ENCODE results near the gene TNS3.
"Not testable (repeated sequence)": the region's sequence is repeated elsewhere in the genome, so short reads cannot be mapped to it uniquely, and the experiment has no call there.

TNS3 gene

DNA sequence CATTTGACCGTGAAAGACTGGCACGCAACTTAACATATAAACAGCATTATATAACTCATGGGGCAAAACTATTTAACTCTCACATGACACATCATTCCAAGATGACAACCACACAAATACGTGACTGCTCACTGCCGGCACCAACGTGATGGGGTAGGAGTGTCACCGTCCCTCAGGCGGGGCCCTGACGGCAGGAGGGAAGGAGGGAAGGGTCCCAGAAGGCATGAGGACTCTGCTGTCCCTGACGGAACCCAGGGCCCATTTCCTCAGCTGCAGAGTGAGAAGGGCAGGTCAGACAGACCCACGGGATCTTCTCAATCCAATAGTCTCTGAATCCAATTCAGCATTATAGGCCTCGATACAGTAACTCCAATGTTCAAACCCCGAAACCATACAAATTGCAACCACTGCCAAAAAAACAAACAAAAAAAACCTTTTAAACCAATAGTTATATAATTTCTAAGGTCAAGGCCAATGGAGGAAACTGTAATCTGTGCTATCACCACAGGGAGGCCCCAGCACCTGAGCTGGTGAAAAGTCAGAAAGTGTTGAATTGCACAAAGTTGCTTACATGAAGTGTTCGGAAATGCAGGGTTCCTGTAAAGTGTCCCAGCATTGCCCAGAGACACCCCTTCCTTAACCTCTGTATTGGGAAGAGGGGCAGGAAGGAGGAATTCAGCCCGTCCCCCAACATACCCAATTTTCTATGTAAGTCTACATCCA is 137.4 kb downstream of the TNS3 start:
- no peak for DNase-seq

DNA sequence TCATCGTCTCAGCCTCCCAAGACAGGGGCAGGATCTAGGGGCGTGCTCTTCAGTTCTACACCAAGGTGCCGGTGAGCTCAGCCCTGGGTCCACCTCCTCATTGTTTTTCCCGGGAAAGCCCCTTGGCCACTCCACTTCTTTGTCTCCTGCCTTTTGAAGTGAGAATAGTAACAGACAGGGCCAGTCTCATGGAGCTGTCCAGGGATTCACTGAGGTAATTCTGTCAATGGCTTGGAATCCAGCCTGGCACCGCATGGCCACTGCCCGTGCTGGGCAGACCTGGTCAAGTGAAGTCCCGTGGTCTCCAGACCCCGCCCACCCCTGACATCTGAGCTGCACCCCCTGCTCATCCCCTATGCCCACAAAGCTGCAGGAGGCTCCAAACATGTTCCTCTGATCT is 138.9 kb downstream of the TNS3 start:
- no peak for DNase-seq

DNA sequence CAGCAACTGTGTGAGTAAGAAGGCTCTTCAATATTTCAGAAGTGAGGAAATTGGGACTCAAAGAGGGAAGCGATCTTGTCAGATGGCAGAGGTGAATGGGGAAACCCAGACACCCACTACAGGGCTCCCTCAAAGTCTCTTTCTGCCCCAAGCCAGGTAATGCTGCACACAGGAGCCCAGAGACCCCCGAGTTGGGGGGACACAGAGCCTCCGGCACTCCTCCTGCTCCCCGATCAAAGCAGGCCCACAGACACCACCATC is 139.4 kb downstream of the TNS3 start:
- no peak for DNase-seq

DNA sequence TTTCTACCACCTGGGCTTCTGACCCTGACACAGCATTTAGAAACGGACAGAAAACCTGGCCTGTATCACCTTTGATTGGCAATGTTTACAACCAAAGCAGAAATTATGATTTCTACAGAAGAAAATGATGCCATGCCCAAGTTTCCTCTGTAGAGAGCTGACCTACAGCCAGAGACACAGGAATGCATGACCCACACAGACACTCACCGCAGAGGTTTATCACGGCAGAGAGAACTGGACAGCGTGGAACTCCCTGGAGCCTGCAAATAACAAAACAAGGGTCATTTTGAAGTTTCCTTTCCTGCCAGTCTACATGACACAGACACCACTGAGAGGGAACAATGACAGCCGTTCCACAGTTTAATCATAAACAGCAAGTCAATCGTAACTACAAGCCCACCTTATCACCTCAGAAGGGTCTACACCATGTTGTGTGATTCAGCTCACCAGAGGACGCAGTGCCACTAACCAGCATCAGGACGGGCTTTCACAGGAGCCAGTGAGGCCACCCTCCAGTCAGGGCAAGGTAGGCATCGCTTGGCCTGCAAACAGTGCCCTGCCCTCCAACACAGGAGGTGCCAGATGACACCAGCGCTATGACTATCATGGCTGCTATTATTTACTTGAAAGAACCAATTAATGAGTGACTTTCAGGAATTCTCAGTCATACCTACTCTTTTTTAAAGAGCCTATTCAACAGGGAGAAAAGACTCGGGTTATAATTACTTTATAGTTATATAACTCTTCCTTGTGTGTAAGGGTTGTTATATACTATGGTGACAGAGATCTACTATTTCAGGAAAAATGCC is 139.9 kb downstream of the TNS3 start:
- DNase-seq, result no peak

DNA sequence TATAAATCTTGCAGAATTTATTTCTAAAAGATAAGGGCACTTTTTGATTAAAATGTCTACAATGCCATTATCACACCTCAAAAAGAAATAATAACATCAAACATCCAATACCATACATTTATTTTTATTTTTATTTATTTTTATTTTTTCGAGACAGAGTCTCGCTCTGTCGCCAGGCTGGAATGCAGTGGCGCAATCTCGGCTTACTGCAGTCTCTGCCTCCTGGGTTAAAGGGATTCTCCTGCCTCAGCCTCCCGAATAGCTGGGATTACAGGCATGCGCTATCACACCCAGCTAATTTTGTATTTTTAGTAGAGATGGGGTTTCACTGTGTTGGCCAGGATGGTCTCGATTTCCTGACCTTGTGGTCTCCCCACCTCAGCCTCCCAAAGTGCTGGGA is 140.9 kb downstream of the TNS3 start:
- not testable (repeated sequence) for DNase-seq

DNA sequence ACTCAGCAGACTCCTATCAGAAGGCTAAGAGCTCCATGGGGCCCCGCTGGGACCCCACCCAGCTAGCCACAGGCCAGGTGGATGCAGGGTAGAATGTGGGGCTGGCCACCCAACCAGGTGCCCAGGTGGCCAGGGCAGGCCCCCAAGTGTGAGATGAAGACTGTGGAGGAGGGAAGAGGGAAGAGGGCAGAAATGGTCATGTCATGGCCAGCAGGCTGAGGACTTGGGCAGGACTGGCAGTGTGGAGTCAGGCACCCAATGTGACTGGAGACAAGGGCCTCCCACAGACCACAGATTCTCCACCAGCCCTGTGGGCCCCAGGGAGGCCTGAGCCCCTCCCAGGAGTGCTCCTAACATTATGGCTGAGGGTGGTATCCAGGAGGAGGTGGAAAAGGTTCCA is 141.6 kb downstream of the TNS3 start:
- no peak for DNase-seq

DNA sequence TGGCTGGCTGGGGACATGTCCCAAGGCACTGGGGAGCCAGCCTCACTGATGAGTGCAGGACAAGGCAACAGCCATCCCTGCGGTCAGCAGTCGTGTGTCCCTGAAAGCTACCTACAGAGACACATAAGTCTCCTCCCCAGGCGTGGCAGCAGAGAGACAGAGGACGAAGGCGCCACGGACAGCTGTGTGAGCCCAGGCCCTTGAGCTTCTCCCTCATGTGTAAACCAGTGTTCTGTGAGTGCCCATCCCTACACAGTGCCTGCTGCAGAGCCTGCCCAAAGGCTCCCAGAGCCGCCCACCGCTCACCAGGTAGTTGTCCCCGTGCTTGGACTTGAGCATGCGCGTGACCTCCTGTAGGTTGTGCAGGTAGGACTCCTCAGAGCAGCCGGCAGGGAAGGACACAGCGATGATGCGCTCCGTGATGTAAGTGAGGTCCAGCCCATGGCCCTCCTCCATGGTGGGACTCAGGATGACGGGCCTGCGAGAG is 142.7 kb downstream of the TNS3 start:
- DNase-seq, result no peak

DNA sequence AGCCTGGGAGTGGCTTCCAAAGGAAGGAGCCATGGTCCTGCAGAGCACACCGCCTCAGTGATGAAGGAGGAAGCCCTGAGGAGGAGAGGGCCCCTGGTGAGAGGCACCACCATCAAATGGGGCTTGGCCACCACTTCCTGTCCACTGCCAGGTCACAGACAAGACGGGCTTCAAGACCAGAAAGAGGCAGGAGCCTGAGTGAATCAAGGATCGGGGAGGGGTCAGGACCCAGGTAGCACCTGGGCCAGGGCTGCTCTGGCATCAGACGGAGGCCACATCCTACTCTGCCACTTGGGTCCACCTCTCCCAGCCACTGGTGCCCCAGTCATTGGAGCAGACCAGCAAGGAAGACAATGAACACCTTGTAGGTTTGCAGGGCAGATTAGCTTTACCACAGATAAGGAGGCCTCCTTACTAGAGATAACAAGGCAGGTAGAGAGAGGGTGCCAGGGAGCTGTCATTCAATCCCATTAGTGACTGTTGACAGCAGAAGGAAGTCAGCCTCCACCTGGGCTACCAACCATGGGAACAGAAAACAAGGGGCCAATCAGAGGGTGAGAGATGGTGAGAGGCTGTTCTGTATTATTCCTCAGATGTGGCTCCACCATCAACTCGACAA is 143.4 kb downstream of the TNS3 start:
- DNase-seq, result no peak

DNA sequence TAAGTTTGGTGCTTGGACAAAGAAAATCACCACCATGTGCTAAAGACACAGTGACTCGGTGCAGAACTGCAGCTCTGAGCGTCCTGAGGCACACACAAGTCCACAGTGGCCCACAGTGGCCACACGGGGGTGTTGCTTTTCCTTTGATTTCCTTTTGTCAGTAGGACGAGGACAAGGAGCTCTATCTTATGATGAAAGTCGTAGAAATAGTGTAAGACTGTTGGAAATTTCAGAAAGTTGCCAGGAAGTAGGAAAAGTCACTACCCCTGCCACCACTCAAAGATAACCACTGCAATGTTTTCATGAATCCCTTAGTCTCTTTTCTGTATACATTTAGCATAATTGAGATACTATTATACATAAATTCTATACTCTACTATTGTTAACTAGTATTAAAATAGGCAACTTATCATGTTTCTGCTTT is 146.0 kb downstream of the TNS3 start:
- DNase-seq, result no peak

DNA sequence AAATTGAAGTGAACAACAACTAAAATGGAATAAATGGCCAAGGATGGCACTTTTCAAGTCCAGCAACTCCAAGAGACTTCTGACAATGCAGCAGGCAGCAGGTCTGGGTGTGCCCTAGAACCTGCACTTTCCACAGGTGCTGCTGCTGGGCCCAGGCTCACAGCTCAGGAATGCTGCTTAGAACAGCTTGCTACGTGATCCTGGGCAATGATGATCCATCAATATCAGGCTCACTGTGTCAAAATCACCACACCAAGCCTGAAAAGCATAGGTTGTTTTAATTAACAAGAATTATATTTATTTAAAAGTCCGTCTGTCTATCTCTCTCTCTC is 148.4 kb downstream of the TNS3 start:
- no peak for DNase-seq

DNA sequence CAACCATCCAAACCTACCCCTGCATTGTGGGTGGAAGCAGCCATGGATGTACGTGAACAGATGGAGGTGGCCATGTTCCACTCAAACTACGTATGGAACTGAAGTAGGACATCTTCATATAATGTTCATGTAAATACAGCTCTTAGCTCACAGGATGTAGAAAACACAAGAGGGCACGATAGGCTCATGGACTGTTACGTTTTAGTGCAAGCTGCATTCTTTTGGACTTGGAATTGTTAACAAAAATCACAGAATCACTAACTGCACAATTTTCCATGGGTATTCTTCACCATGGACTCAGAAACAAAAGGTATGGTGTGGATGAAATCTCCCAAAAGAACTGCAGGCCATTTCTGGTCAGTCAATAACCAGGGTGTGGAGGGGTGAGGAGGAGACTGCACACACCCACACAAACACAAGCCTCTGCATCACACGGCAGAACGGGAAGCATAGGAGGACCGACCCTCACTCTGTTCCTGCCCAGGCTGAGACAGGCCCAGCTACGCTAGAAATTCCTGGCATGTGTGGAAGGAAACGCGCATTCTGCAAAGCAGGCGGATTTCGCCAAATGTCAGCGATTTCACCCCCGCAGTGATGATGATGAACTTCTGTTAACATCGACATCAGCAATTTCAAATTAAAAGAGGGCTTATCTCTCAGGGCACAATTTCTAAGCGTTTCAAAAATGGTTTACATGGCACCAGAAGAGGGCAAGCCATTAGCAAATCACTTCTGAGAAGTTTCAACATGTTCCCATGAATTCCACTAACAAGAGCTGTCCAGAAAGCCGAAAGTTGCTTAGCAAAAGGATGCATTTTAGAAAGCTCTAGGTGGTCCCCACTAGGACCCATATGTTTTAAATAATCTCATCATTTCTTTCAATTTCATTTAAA is 149.0 kb downstream of the TNS3 start:
- no peak for DNase-seq

DNA sequence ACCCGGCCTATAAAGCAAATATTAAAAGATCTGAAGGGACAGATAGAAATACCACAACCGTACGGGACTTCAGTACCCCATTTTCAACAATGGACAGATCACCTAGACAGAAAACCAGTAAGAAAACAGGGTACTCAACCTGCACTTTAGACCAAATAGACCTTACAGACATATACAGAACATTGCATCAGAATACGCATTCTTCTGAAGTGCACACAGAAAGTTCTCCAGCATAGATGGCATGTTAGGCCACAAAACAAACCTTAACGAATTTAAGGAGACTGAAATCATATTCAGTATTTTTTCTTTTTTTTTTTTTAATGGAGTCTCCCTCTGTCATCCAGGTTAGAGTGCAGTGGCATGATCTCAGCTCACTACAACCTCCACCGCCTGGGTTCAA is 151.5 kb downstream of the TNS3 start:
- no peak for DNase-seq

DNA sequence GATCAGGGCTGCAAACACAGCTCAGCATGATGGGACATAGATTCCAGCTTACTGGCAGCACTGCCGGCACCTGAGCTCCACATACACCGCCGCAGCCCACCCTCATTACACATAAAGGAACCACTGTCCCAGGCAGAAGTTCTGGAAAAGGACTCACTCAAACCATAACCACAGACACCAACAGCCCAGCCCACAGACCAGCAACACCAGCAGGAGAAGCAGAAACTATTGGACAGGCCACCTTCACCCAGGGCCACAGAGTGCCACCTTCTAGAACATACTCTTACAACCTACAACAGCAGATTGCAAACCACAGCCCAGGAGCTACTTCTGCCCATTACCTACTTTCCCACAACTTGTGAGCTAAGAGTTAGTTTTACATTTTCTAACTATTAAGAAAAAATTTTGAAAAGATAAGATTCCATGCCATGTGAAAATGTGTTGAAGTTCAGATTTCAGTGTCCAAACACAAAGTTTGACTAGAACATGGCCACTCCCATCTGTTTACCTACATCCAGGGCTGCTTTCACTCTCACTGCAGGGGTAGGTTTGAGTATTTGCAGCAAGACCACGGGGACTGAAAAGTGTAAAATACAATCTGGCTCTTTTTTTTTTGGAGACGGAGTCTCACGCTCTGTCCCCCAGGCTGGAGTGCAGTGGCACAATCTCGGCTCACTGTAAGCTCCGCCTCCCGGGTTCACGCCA is 153.0 kb downstream of the TNS3 start:
- DNase-seq, result no peak

DNA sequence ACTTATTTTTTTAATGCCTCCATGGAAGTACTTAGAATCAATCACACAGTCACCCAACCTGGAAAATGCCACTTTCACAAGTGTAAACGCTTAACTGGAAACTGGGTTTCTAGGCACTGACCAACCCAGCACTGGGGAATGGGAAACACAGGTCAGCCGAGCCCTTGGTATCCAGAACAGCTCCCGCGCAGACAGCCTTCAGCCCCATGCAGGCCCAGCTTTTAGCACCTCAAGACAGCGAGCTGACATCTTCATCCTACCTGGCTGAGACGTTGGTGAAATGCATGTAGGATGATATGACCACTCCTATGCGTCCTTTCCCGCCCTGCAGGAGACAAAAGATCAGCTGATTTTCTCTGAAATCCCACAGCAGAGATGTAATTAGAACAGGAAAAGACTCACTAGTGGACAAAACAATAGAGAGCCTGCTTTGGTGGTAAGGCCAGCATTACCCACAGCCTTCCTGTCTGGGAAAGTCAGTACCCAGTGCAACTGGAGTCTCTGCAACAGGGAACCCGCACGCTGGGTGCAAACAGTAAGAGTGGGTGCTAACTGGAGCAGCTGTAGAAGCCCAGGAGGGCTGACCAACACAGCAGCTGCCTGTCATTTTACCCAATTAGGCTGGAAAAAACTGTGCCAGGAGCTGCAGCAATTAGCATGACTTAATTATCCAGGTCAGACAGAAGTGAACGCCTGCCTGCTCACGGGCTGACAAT is 153.7 kb downstream of the TNS3 start:
- DNase-seq, result no peak

DNA sequence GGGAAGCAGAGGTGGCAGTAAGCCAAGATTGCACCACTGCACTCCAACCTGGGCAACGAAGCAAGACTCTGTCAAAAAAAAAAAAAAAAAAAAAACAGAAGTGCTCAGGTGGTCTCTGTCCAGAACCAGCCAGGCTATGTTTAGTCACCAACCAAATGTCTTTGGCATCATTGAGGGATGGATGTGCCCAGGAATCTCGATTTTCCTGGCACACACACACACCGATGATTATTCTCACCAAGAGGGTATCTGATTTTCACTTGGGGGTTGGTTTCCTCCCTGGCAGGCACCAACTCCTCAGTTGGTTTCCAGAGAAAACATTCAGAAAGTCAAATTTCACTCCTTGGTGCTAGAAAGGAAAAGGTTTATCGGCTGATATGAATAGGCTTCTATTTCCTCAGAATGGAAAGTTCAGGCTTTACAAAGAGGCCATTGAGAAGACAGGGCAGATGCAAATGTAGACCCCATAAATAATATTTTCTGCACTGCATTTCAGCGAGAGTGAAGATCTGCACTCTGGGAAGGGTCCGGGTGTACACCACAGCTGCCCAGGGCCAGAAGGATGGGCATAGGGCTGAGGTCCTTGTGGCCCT is 154.8 kb downstream of the TNS3 start:
- no peak for DNase-seq

DNA sequence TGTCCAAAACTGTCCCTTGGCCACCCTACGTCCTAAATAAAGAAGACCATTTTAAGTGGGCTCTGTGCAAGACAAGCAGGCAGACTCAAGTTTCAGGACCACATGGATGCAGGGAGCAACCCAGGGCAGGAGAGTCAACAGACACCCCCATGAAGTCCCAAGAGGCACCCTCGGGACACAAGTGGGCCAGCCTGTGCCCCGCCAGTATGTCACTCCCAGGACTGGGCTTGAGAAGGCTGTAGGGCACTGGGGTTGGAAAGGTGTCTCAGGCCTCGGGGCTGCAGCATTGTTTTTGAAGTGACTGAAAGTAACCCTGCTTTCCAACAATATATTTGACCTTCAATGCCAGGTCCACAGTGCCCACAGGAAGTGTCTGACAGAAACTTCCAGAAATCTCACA is 157.4 kb downstream of the TNS3 start:
- DNase-seq, result no peak

DNA sequence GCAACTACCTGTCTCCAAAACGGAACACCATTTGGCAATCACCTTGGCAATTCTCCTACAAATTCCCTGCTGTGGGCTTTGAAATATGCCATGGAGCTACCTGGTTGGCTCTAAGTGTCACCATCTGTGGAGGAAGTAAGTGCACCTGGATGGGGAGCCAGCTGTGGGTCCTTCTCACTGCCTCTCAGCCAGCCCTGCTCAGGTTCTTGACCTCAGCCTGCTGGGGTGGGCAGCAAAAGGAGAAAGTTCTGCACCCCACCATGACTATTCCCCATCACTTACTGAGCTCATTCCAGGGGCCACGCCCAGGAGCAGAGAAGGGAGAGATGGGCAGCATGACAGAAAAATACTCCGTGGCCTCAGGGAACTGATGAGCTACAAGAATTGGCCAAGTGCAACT is 158.7 kb downstream of the TNS3 start:
- no peak for DNase-seq

DNA sequence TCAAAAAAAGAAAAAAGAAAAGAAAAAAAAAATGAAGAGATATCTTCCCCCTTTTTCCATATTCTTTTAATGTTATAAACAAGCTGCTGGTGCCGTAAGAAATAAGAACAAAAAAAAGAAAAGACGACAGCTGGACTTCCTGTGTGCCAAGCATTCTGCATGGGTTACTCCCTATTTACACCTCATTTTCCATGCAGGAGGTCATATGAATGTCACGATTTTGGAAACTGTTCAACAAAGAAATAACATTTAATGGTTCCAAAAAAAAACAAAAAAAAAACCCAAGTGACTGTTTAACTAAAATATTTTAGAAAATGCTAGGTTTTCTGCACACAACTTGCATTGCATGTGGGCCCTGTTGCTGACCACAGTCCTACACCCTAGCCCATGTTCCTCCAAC is 159.3 kb downstream of the TNS3 start:
- DNase-seq, result no peak

DNA sequence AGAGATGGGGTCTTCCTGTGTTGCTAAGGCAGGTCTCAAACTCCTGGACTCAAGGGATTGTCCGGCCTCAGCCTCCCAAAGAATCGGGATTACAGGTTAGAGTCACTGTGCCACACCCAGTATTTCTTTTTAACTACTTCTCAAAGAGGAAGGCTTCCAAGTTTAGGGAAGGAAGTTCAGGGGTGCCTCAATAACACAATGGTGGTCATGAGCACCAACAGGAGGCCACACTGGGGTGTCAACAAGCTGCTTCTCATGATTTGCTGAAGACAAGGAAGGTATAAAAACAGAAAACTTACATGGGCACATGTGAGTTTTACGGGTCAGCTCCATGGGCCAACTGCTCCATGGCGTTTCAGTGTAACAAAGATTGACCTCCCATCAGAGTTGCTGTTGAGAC is 160.5 kb downstream of the TNS3 start:
- no peak for DNase-seq

DNA sequence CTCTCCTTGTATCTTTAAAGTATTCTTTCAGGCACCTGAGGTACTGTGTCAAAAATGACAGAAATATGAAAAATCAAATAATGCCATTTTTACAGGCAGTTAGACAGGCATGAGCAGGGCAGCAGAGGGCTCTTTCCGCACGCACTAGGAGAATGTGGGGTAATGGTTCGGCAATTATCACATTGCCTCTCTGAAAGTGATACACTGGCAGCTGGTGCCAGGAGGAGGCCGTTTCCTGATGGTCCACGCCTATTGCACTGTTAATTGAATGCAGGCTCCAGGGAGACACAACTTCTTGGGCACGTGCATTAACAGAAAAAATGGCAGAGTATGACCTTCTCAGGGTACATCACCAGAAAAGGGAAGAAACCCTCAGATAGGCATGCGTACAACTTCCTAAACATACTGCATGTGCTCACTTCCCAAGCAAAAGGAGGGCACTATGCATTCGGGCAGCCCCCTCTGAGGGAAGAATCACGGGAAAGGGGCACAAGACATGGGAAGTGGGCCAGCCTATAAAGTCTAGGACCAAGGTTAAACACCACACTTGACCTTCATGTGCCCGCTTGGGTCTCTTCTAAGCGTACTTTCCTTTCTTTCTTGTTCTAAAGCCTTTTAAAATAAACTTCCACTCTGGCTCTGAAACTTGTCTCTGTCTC is 161.7 kb downstream of the TNS3 start:
- no peak for DNase-seq

DNA sequence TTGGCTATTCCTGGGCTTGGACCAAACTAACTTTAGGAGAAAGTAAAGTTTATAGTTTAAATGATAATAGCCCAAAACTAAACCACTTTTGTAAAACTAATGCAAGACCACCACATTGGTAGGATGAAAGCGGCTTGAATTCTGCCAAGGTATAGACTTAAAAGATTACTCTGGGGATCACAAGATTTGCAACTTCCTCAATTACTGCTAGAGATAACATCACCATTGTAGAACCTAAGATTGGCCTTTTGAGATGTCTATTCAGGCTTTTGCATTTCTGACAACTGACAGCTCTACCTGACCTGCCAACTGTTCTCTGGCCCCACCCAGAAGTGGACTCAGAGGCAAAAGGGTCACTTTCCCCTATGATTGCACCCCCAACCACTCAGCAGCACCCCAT is 162.4 kb downstream of the TNS3 start:
- no peak for DNase-seq

All from activated CD4-positive, alpha-beta T cell treated with anti-CD3 and anti-CD28 coated beads for 1 hour (primary cell).